NOMO-1 treated with dmso at 0.1 percent for 144 hours (cell line): ENCODE measurements around the gene CAPN14.

ENCODE experiments used
- DNase-seq: peaks from one replicate; lab custom pipeline; 2025; ENCODE audit not compliant: unreplicated experiment; lab: John Stamatoyannopoulos, UW

CAPN14 gene

GRCh38 chr2:31228717-31229116, 11.4 kb upstream of the CAPN14 start:
- no peak for DNase-seq

GRCh38 chr2:31227711-31228125, 10.4 kb upstream of the CAPN14 start:
- no peak for DNase-seq

GRCh38 chr2:31227110-31227509, 9.8 kb upstream of the CAPN14 start:
- DNase-seq, result no peak

GRCh38 chr2:31226266-31226665, 9.0 kb upstream of the CAPN14 start:
- no peak for DNase-seq

GRCh38 chr2:31223749-31224148, 6.4 kb upstream of the CAPN14 start:
- DNase-seq, result no peak

GRCh38 chr2:31223026-31223425, 5.7 kb upstream of the CAPN14 start:
- no peak for DNase-seq

- no peak for DNase-seq
Measured at GRCh38 chr2:31222071-31222470, 4.8 kb upstream of the CAPN14 start.

- no peak for DNase-seq
Measured at GRCh38 chr2:31221544-31221943, 4.2 kb upstream of the CAPN14 start.

- peak; percentile 38 for DNase-seq
Measured at GRCh38 chr2:31219131-31219969, 2.0 kb upstream of the CAPN14 start.

- DNase-seq, result no peak
Measured at GRCh38 chr2:31216734-31217133, 581 bp downstream of the CAPN14 start.

- no peak for DNase-seq
Measured at GRCh38 chr2:31214444-31214915, 2.8 kb downstream of the CAPN14 start.

- no peak for DNase-seq
Measured at GRCh38 chr2:31213601-31214443, 3.5 kb downstream of the CAPN14 start.

- no peak for DNase-seq
Measured at GRCh38 chr2:31212659-31213600, 4.4 kb downstream of the CAPN14 start.

GRCh38 chr2:31208240-31208639, 9.1 kb downstream of the CAPN14 start:
- no peak for DNase-seq

- DNase-seq, result no peak
Measured at GRCh38 chr2:31207790-31208189, 9.5 kb downstream of the CAPN14 start.

GRCh38 chr2:31205613-31206012, 11.7 kb downstream of the CAPN14 start:
- no peak for DNase-seq

- DNase-seq, result no peak
Measured at GRCh38 chr2:31205186-31205585, 12.1 kb downstream of the CAPN14 start.

GRCh38 chr2:31204783-31205182, 12.5 kb downstream of the CAPN14 start:
- DNase-seq, result no peak

GRCh38 chr2:31203916-31204315, 13.4 kb downstream of the CAPN14 start:
- DNase-seq, result no peak

- no peak for DNase-seq
Measured at GRCh38 chr2:31202833-31203232, 14.5 kb downstream of the CAPN14 start.

- DNase-seq, result no peak
Measured at GRCh38 chr2:31202041-31202440, 15.3 kb downstream of the CAPN14 start.
